ENCODE measurements around the gene ABCB1.

The ABCB1 gene

GRCh38 chr7:87511510-87511909, 89.2 kb downstream of the ABCB1 start:
- Histone ChIP-seq H3K9me3 (ENCODE audit: control insufficient read depth, low read depth, low read length) (no peaks in the 10 kb centered on the region), H3K36me3 (ENCODE audit: control insufficient read depth, low read depth, low read length) (no peaks in the 10 kb centered on the region), H3K27me3 (ENCODE audit: control insufficient read depth, insufficient read depth, low read length) (no peaks in the 10 kb centered on the region), H3K4me3 (ENCODE audit: low read length) (no peak overlapping the region), H3K27ac (ENCODE audit: low read length) (no peak overlapping the region), H3K4me1 (ENCODE audit: control insufficient read depth, low read depth, low read length) (peaks cover 4% of the 10 kb centered on the region), H3K9ac (ENCODE audit: low read length) (no peak overlapping the region)

GRCh38 chr7:87510411-87510875, 90.2 kb downstream of the ABCB1 start:
- Histone ChIP-seq H3K27ac (ENCODE audit: low read length) (no peak overlapping the region), H3K4me3 (ENCODE audit: low read length) (no peak overlapping the region)

GRCh38 chr7:87507446-87507845, 93.2 kb downstream of the ABCB1 start:
- no peak overlapping the region for H3K4me3 ChIP-seq (ENCODE audit: low read length)
- peaks cover 4% of the 10 kb centered on the region for H3K4me1 ChIP-seq (ENCODE audit: control insufficient read depth, low read depth, low read length)
- no peaks in the 10 kb centered on the region for H3K36me3 ChIP-seq (ENCODE audit: control insufficient read depth, low read depth, low read length)
- no peak overlapping the region for H3K9ac ChIP-seq (ENCODE audit: low read length)
- H3K27me3 ChIP-seq (ENCODE audit: control insufficient read depth, insufficient read depth, low read length) = no peaks in the 10 kb centered on the region
- no peak overlapping the region for H3K27ac ChIP-seq (ENCODE audit: low read length)
- no peaks in the 10 kb centered on the region for H3K9me3 ChIP-seq (ENCODE audit: control insufficient read depth, low read depth, low read length)

More at GRCh38 chr7:87510411-87510875, 90.2 kb downstream of the ABCB1 start:
- H3K36me3 ChIP-seq (ENCODE audit: control insufficient read depth, low read depth, low read length) = no peaks in the 10 kb centered on the region
- peaks cover 4% of the 10 kb centered on the region for H3K4me1 ChIP-seq (ENCODE audit: control insufficient read depth, low read depth, low read length)
- no peaks in the 10 kb centered on the region for H3K27me3 ChIP-seq (ENCODE audit: control insufficient read depth, insufficient read depth, low read length)
- H3K9me3 ChIP-seq (ENCODE audit: control insufficient read depth, low read depth, low read length) = no peaks in the 10 kb centered on the region
- no peak overlapping the region for H3K9ac ChIP-seq (ENCODE audit: low read length)

GRCh38 chr7:87506246-87507180, 94.2 kb downstream of the ABCB1 start:
- Histone ChIP-seq H3K4me3 (ENCODE audit: low read length) (no peak overlapping the region), H3K4me1 (ENCODE audit: control insufficient read depth, low read depth, low read length) (peaks cover under 1% of the 10 kb centered on the region), H3K9ac (ENCODE audit: low read length) (no peak overlapping the region), H3K36me3 (ENCODE audit: control insufficient read depth, low read depth, low read length) (no peaks in the 10 kb centered on the region), H3K27ac (ENCODE audit: low read length) (no peak overlapping the region), H3K9me3 (ENCODE audit: control insufficient read depth, low read depth, low read length) (no peaks in the 10 kb centered on the region), H3K27me3 (ENCODE audit: control insufficient read depth, insufficient read depth, low read length) (no peaks in the 10 kb centered on the region)

GRCh38 chr7:87505557-87506245, 95.0 kb downstream of the ABCB1 start:
- H3K4me3 ChIP-seq (ENCODE audit: low read length) = no peak overlapping the region
- H3K9me3 ChIP-seq (ENCODE audit: control insufficient read depth, low read depth, low read length) = no peaks in the 10 kb centered on the region
- no peak overlapping the region for H3K9ac ChIP-seq (ENCODE audit: low read length)
- H3K36me3 ChIP-seq (ENCODE audit: control insufficient read depth, low read depth, low read length) = no peaks in the 10 kb centered on the region
- H3K27ac ChIP-seq (ENCODE audit: low read length) = no peak overlapping the region
- H3K4me1 ChIP-seq (ENCODE audit: control insufficient read depth, low read depth, low read length) = no peaks in the 10 kb centered on the region
- no peaks in the 10 kb centered on the region for H3K27me3 ChIP-seq (ENCODE audit: control insufficient read depth, insufficient read depth, low read length)

- Histone ChIP-seq H3K27ac (ENCODE audit: low read length) (no peak overlapping the region), H3K9me3 (ENCODE audit: control insufficient read depth, low read depth, low read length) (no peaks in the 10 kb centered on the region), H3K4me1 (ENCODE audit: control insufficient read depth, low read depth, low read length) (no peaks in the 10 kb centered on the region), H3K36me3 (ENCODE audit: control insufficient read depth, low read depth, low read length) (no peaks in the 10 kb centered on the region), H3K9ac (ENCODE audit: low read length) (no peak overlapping the region), H3K4me3 (ENCODE audit: low read length) (no peak overlapping the region), H3K27me3 (ENCODE audit: control insufficient read depth, insufficient read depth, low read length) (no peaks in the 10 kb centered on the region)
Measured at GRCh38 chr7:87505122-87505521, 95.6 kb downstream of the ABCB1 start.

- H3K4me3 ChIP-seq (ENCODE audit: low read length) = no peak overlapping the region
- no peak overlapping the region for H3K9ac ChIP-seq (ENCODE audit: low read length)
- H3K27me3 ChIP-seq (ENCODE audit: control insufficient read depth, insufficient read depth, low read length) = no peaks in the 10 kb centered on the region
- H3K36me3 ChIP-seq (ENCODE audit: control insufficient read depth, low read depth, low read length) = no peaks in the 10 kb centered on the region
- no peaks in the 10 kb centered on the region for H3K9me3 ChIP-seq (ENCODE audit: control insufficient read depth, low read depth, low read length)
- H3K4me1 ChIP-seq (ENCODE audit: control insufficient read depth, low read depth, low read length) = no peaks in the 10 kb centered on the region
- H3K27ac ChIP-seq (ENCODE audit: low read length) = no peak overlapping the region
Measured at GRCh38 chr7:87499494-87499893, 101.2 kb downstream of the ABCB1 start.

GRCh38 chr7:87498893-87499292, 101.8 kb downstream of the ABCB1 start:
- Histone ChIP-seq H3K36me3 (ENCODE audit: control insufficient read depth, low read depth, low read length) (no peaks in the 10 kb centered on the region), H3K27ac (ENCODE audit: low read length) (no peak overlapping the region), H3K4me3 (ENCODE audit: low read length) (no peak overlapping the region), H3K9ac (ENCODE audit: low read length) (no peak overlapping the region), H3K4me1 (ENCODE audit: control insufficient read depth, low read depth, low read length) (no peaks in the 10 kb centered on the region), H3K9me3 (ENCODE audit: control insufficient read depth, low read depth, low read length) (no peaks in the 10 kb centered on the region), H3K27me3 (ENCODE audit: control insufficient read depth, insufficient read depth, low read length) (no peaks in the 10 kb centered on the region)

GRCh38 chr7:87497482-87497881, 103.2 kb downstream of the ABCB1 start:
- Histone ChIP-seq H3K27ac (ENCODE audit: low read length) (no peak overlapping the region), H3K4me1 (ENCODE audit: control insufficient read depth, low read depth, low read length) (no peaks in the 10 kb centered on the region), H3K9ac (ENCODE audit: low read length) (no peak overlapping the region), H3K27me3 (ENCODE audit: control insufficient read depth, insufficient read depth, low read length) (no peaks in the 10 kb centered on the region), H3K4me3 (ENCODE audit: low read length) (no peak overlapping the region), H3K9me3 (ENCODE audit: control insufficient read depth, low read depth, low read length) (no peaks in the 10 kb centered on the region), H3K36me3 (ENCODE audit: control insufficient read depth, low read depth, low read length) (no peaks in the 10 kb centered on the region)

- no peaks in the 10 kb centered on the region for H3K4me1 ChIP-seq (ENCODE audit: control insufficient read depth, low read depth, low read length)
- H3K27ac ChIP-seq (ENCODE audit: low read length) = no peak overlapping the region
Measured at GRCh38 chr7:87495366-87495765, 105.3 kb downstream of the ABCB1 start.

GRCh38 chr7:87494454-87494853, 106.2 kb downstream of the ABCB1 start:
- Histone ChIP-seq H3K4me3 (ENCODE audit: low read length) (no peak overlapping the region), H3K9me3 (ENCODE audit: control insufficient read depth, low read depth, low read length) (no peaks in the 10 kb centered on the region), H3K36me3 (ENCODE audit: control insufficient read depth, low read depth, low read length) (no peaks in the 10 kb centered on the region), H3K27me3 (ENCODE audit: control insufficient read depth, insufficient read depth, low read length) (no peaks in the 10 kb centered on the region), H3K27ac (ENCODE audit: low read length) (no peak overlapping the region), H3K4me1 (ENCODE audit: control insufficient read depth, low read depth, low read length) (no peaks in the 10 kb centered on the region), H3K9ac (ENCODE audit: low read length) (no peak overlapping the region)

More at GRCh38 chr7:87495366-87495765, 105.3 kb downstream of the ABCB1 start:
- H3K36me3 ChIP-seq (ENCODE audit: control insufficient read depth, low read depth, low read length) = no peaks in the 10 kb centered on the region
- H3K27me3 ChIP-seq (ENCODE audit: control insufficient read depth, insufficient read depth, low read length) = no peaks in the 10 kb centered on the region
- no peak overlapping the region for H3K9ac ChIP-seq (ENCODE audit: low read length)
- H3K9me3 ChIP-seq (ENCODE audit: control insufficient read depth, low read depth, low read length) = no peaks in the 10 kb centered on the region
- no peak overlapping the region for H3K4me3 ChIP-seq (ENCODE audit: low read length)

Data from iPS-18a (cell line).